GM12878 (cell line): Measurements from ENCODE around the gene LAD1. TPM values are rescaled to one million over a fixed set of nuclear protein-coding genes. Genes with fewer than 3 reads are reported as not detected.

Source experiments
- ATAC-seq: fragments of 200-7000 bp; cut with Tn5 transposase; 3 replicates; pipeline ENCODE4 v1.9.1; 2020; ENCODE audit warnings: mild to moderate bottlenecking, moderate library complexity
- BruUV-seq: library from RNA; stranded (reverse); fragments of 400-500 nt; replicated peaks from 2 replicates; lab custom pipeline; 2021; lab: Mats Ljungman, UMichigan
- CTCF ChIA-PET: fragments of 300-600 bp; sonication (Branson Sonifier 250); formaldehyde crosslinking; extraction: SDS; loops from one replicate; lab custom pipeline; 2021; ENCODE audit warnings: inconsistent platforms; lab: Yijun Ruan, JAX
- POLR2A ChIA-PET: fragments of 350-600 bp; formaldehyde crosslinking; extraction: SDS; loops from one replicate; lab custom pipeline; 2021; ENCODE audit warnings: inconsistent platforms; lab: Charles Lee
- RAD21 ChIA-PET: fragments of 300-600 bp; sonication (Branson Sonifier 250); formaldehyde crosslinking; loops from one replicate; lab custom pipeline; 2023; ENCODE audit warnings: antibody characterized with exemption; ENCODE audit not compliant: unreplicated experiment; lab: Charles Lee
- SMC1A ChIA-PET: fragments of 300-600 bp; sonication (Branson Sonifier 250); formaldehyde crosslinking; loops from one replicate; lab custom pipeline; 2023; ENCODE audit not compliant: unreplicated experiment, uncharacterized antibody; lab: Charles Lee
- DNase-seq: peaks from one replicate; pipeline ENCODE4 v3.0.0-alpha.2; 2011; ENCODE audit warnings: low read depth, low spot score
- FAIRE-seq: peaks from 3 replicates; lab custom pipeline; 2011; peaks lifted over from hg19 to GRCh38; lab: Jason Lieb, UNC
- H2AFZ ChIP-seq: 2 replicates; pipeline ENCODE4 v1.6.0; 2011; ENCODE audit warnings: low read depth, low read length, control low read depth; ENCODE audit not compliant: control insufficient read depth
- H3K27ac ChIP-seq: 2 replicates; pipeline ENCODE4 v1.5.1; 2011; ENCODE audit warnings: control low read depth; ENCODE audit not compliant: control insufficient read depth, insufficient read depth
- H3K27me3 ChIP-seq, 2 experiments: replicated peaks in 1 of 2; 2 replicates each; pipeline versions ENCODE4 v1.6.0 to v1.6.1; 2011; ENCODE audit warnings: low read length in 1 of 2; ENCODE audit not compliant: control insufficient read depth in 2 of 2, insufficient read depth in 2 of 2
- H3K36me3 ChIP-seq, 2 experiments: 2 replicates each; pipeline ENCODE4 v1.5.1; 2011; ENCODE audit warnings: low read length in 1 of 2; ENCODE audit not compliant: control insufficient read depth in 2 of 2, insufficient read depth in 2 of 2
- H3K4me1 ChIP-seq: 2 replicates; pipeline ENCODE4 v1.6.1; 2011; ENCODE audit warnings: mild to moderate bottlenecking, low read length, moderate library complexity, mixed read lengths; ENCODE audit not compliant: control insufficient read depth, insufficient read depth
- H3K4me2 ChIP-seq: 2 replicates; pipeline ENCODE4 v1.6.0; 2011; ENCODE audit warnings: control low read depth; ENCODE audit not compliant: control insufficient read depth, insufficient read depth
- H3K4me3 ChIP-seq: fragments of 200-600 bp; sonication (generic); 2 replicates; pipeline ENCODE4 v1.5.1; 2016
- H3K79me2 ChIP-seq: 2 replicates; pipeline ENCODE4 v1.6.0; 2011; ENCODE audit warnings: low read length; ENCODE audit not compliant: control insufficient read depth, insufficient read depth
- H3K9ac ChIP-seq: 2 replicates; pipeline ENCODE4 v1.8.0; 2011; ENCODE audit warnings: low read length, control low read depth, mixed read lengths; ENCODE audit not compliant: control insufficient read depth, insufficient read depth
- H3K9me3 ChIP-seq: replicated peaks from 3 replicates; pipeline ENCODE4 v1.5.1; 2011; ENCODE audit warnings: mild to moderate bottlenecking, low read length; ENCODE audit not compliant: control insufficient read depth, insufficient read depth
- H4K20me1 ChIP-seq: 2 replicates; pipeline ENCODE4 v1.6.0; 2011; ENCODE audit not compliant: control insufficient read depth, insufficient read depth
- BCL3 ChIP-seq: IDR thresholded peaks from 2 replicates; pipeline ENCODE4 v1.6.1; 2011; ENCODE audit warnings: borderline replicate concordance, low read depth, mild to moderate bottlenecking, moderate library complexity, low read length; ENCODE audit not compliant: insufficient read depth, poor library complexity, severe bottlenecking
- CTCF ChIP-seq, 3 experiments: IDR thresholded peaks in 2 of 3; conservative IDR thresholded peaks in 1 of 3; 2 replicates each; pipeline ENCODE4 v1.5.1; 2011; ENCODE audit warnings: low read depth in 3 of 3, low read length in 3 of 3, mild to moderate bottlenecking in 3 of 3, control low read depth in 2 of 3, moderate library complexity in 2 of 3, inconsistent platforms in 1 of 3, mixed read lengths in 1 of 3; ENCODE audit not compliant: control insufficient read depth in 2 of 3, insufficient read depth in 1 of 3; ENCODE audit errors: extremely low read depth in 1 of 3
- GABPA ChIP-seq: IDR thresholded peaks from 2 replicates; pipeline ENCODE4 v1.6.1; 2014; ENCODE audit warnings: antibody characterized with exemption, low read depth, mild to moderate bottlenecking, inconsistent platforms
- POLR2AphosphoS5 ChIP-seq: IDR thresholded peaks from 2 replicates; pipeline ENCODE4 v1.6.1; 2011; ENCODE audit warnings: mild to moderate bottlenecking, low read length, inconsistent platforms
- SREBF1 ChIP-seq: IDR thresholded peaks from 2 replicates; pipeline ENCODE4 v1.6.1; 2012; ENCODE audit warnings: mild to moderate bottlenecking, low read length
- TBL1XR1 ChIP-seq: IDR thresholded peaks from 2 replicates; pipeline ENCODE4 v1.6.1; 2012; ENCODE audit warnings: low read depth, low read length, improper control_type of control experiment
- ZBTB4 ChIP-seq: fragments of 450-650 bp; formaldehyde crosslinking; IDR thresholded peaks from 2 replicates; pipeline ENCODE4 v1.4.0; 2022; ENCODE audit warnings: mild to moderate bottlenecking, moderate library complexity
- WGBS: methylation state at CpG from one replicate; pipeline ENCODE4 v1.1.6; 2016; ENCODE audit warnings: low lambda C conversion rate; ENCODE audit not compliant: insufficient replicate concordance, insufficient coverage; ENCODE audit errors: missing lambda C conversion rate; 5-methylcytosine and 5-hydroxymethylcytosine counted together
- in situ Hi-C: fragments of 300-500 bp; cut with MboI; formaldehyde crosslinking; loops from 9 replicates; pipeline ENCODE4 v1.14.3; 2018; ENCODE audit warnings: mixed read lengths
- intact Hi-C: fragments of 100-400 bp; cut with micrococcal nuclease; formaldehyde crosslinking; loops from one replicate; pipeline ENCODE4 v1.14.2; 2022; ENCODE audit not compliant: unreplicated experiment
- polyA plus RNA-seq, 11 experiments: library from polyadenylated mRNA; depleted of rRNA in 4 of 11; unstranded in 6 of 11; stranded (reverse) in 5 of 11; fragments of >200 nt; fragmentation: Nextera tagmentation in 4 of 11; fragmentation: Illumina TruSeq in 1 of 11; extraction: Ambion mirVana in 4 of 11; extraction: Trizol in 1 of 11; gene quantifications; 1 replicate in 1 of 11; 2 replicates in 10 of 11; pipeline versions ENCODE4 v1.2.1 to v1.2.3, GENCODE V29; 2011 to 2016; ENCODE audit warnings: inconsistent platforms in 2 of 11, missing spikeins in 2 of 11, low read depth in 1 of 11
- total RNA-seq, 4 experiments: library from RNA; depleted of rRNA in 3 of 4; stranded (reverse); fragments of >200 nt in 3 of 4; fragmentation: Illumina TruSeq in 1 of 4; extraction: Trizol in 1 of 4; gene quantifications; 2 replicates each; pipeline versions ENCODE4 v1.2.1 to v1.2.3, GENCODE V29; 2013 to 2021

Gene LAD1
- total and polyA plus RNA-seq, 10 of the 15 experiments (the other 5 are each of a cell fraction or from before 2014, with no cell fraction given): 0.05 to 0.48 (median 0.32) TPM; not detected in 3

DNA sequence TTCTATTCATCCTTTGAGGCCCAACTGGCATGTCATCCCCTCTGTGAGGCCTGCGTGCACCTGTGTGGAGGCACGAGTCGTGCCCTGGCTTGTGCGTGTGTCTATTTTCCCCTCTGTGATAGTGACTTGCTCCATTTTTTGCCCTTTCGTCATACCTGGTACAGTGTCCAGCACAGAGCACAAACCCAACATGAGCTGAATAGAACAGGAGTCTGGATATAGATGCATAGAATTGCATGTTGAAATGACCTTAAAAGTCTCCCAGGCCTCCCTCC is 54.1 kb downstream of the LAD1 start:
- no peak for FAIRE-seq
- no peaks in the 10 kb centered on the region for H4K20me1 ChIP-seq
- 37% methylated on average over 5 of the region's 5 CpGs for WGBS
- TF ChIP-seq SREBF1 (no peak), BCL3 (no peak), TBL1XR1 (no peak), CTCF (IDR thresholded peaks at IDR 0.05 in 2 of 3, conservative IDR thresholded peaks at IDR 0.05 in 1 of 3; ENCODE audit: control insufficient read depth in 2 of 3, extremely low read depth in 1 of 3, insufficient read depth in 1 of 3, low read depth in 3 of 3, low read length in 3 of 3) (no peak), ZBTB4 (CRISPR knock-in tag) (no peak), POLR2AphosphoS5 (no peak), GABPA (no peak)
- TF ChIP-seq, all 136 proteins: peak for 0
- H3K27me3 ChIP-seq: peaks cover 0 to 1% of the 10 kb centered on the region in 2 experiments; a peak in 2 of 4 replicates
- POLR2A ChIA-PET: no interaction called here
- no peak overlapping the region for H3K4me3 ChIP-seq
- H3K9ac ChIP-seq: no peak overlapping the region
- DNase-seq (no peak), ATAC-seq (no peak)
- no peak overlapping the region for H2AFZ ChIP-seq
- no peaks in the 10 kb centered on the region for H3K36me3 ChIP-seq
- no TSS peak for BruUV-seq
- no peaks in the 10 kb centered on the region for H3K79me2 ChIP-seq
- CTCF ChIA-PET: interaction anchor here (1.4 to 4.8 kb wide), 7 partner anchors 11 to 167 kb away, joined by 3 to 46 read pairs (median 9); no protein-coding TSS in a partner anchor
- H3K4me1 ChIP-seq: no peaks in the 10 kb centered on the region
- RAD21 ChIA-PET: interaction anchor here (1.1 to 4.4 kb wide), 2 partner anchors 33 to 168 kb away, joined by 4 to 19 read pairs; no protein-coding TSS in a partner anchor
- no peak overlapping the region for H3K4me2 ChIP-seq
- in situ Hi-C loops: no loop called here
- intact Hi-C loops: loop anchor here (5.0 kb wide), 1 partner anchor 93 kb away; no protein-coding TSS in a partner anchor
- SMC1A ChIA-PET: no interaction called here
- no peak overlapping the region for H3K27ac ChIP-seq
- H3K9me3 ChIP-seq: no peaks in the 10 kb centered on the region; the same call in 2 of the 3 replicates
